CD4-positive, alpha-beta memory T cell (primary cell): Measurements from ENCODE around the gene SV2B. TPM values are rescaled to one million over a fixed set of nuclear protein-coding genes. Genes with fewer than 3 reads are reported as not detected.

Source experiments
- CTCF ChIA-PET: fragments of 350-600 bp; sonication (Branson Sonifier 250); formaldehyde crosslinking; loops from one replicate; lab custom pipeline; 2021; ENCODE audit warnings: inconsistent platforms; ENCODE audit not compliant: partially characterized antibody; lab: Charles Lee
- POLR2A ChIA-PET: fragments of 350-600 bp; sonication (Branson Sonifier 250); formaldehyde crosslinking; loops from one replicate; lab custom pipeline; 2021; ENCODE audit not compliant: partially characterized antibody; lab: Charles Lee
- DNase-seq, 5 donors: peaks; one replicate each; pipeline versions ENCODE4 v3.0.0 to v3.0.0-alpha.2; 2020 to 2022; ENCODE audit warnings: mixed read lengths in 1 of 5
- H3K27ac ChIP-seq: one replicate; pipeline ENCODE4 v1.7.0; 2013; ENCODE audit warnings: low read depth, low read length
- H3K27me3 ChIP-seq: 2 replicates; pipeline ENCODE4 v1.7.0; 2013; ENCODE audit warnings: mild to moderate bottlenecking, low read length, moderate library complexity; ENCODE audit not compliant: insufficient read depth
- H3K36me3 ChIP-seq: 2 replicates; pipeline ENCODE4 v1.7.0; 2013; ENCODE audit warnings: mild to moderate bottlenecking, low read length, moderate library complexity; ENCODE audit not compliant: insufficient read depth
- H3K4me1 ChIP-seq: 2 replicates; pipeline ENCODE4 v1.7.0; 2013; ENCODE audit warnings: mild to moderate bottlenecking, low read length, moderate library complexity; ENCODE audit not compliant: insufficient read depth
- H3K4me3 ChIP-seq, 2 donors: one replicate each; pipeline ENCODE4 v1.7.0; 2013; ENCODE audit warnings: low read length in 2 of 2, mild to moderate bottlenecking in 1 of 2
- H3K9me3 ChIP-seq, 2 donors: one replicate each; pipeline ENCODE4 v1.7.0; 2013; ENCODE audit warnings: low read length in 2 of 2, control low read depth in 1 of 2; ENCODE audit not compliant: control insufficient read depth in 1 of 2
- H3K27ac Mint-ChIP-seq, 7 donors: one replicate each; pipeline ENCODE4 v1.8.0; 2020 to 2021; ENCODE audit warnings: mixed read lengths in 7 of 7, mild to moderate bottlenecking in 6 of 7, inconsistent platforms in 3 of 7, moderate library complexity in 3 of 7
- H3K27me3 Mint-ChIP-seq, 2 donors: one replicate each; pipeline ENCODE4 v1.8.0; 2020 to 2021; ENCODE audit warnings: mixed read lengths in 2 of 2
- H3K36me3 Mint-ChIP-seq, 2 donors: one replicate each; pipeline ENCODE4 v1.8.0; 2020 to 2021; ENCODE audit warnings: mixed read lengths in 2 of 2, inconsistent platforms in 1 of 2, mild to moderate bottlenecking in 1 of 2
- H3K4me1 Mint-ChIP-seq, 4 donors: one replicate each; pipeline ENCODE4 v1.8.0; 2020 to 2021; ENCODE audit warnings: mixed read lengths in 4 of 4, mild to moderate bottlenecking in 1 of 4
- H3K4me3 Mint-ChIP-seq, 8 donors: one replicate each; pipeline ENCODE4 v1.8.0; 2020 to 2021; ENCODE audit warnings: mixed read lengths in 8 of 8, mild to moderate bottlenecking in 7 of 8, moderate library complexity in 6 of 8, inconsistent platforms in 3 of 8
- H3K9me3 Mint-ChIP-seq, 8 donors: one replicate each; pipeline ENCODE4 v1.8.0; 2020 to 2021; ENCODE audit warnings: mixed read lengths in 8 of 8, mild to moderate bottlenecking in 5 of 8, inconsistent platforms in 3 of 8, moderate library complexity in 1 of 8
- intact Hi-C: fragments of 100-400 bp; cut with micrococcal nuclease; formaldehyde crosslinking; loops from one replicate; pipeline ENCODE4 v1.15.1; 2023
- polyA plus RNA-seq, 2 donors: library from polyadenylated mRNA; unstranded; fragments of 300-500 nt; fragmentation: Illumina TruSeq; gene quantifications; one replicate each; pipeline ENCODE4 v1.2.3, GENCODE V29; 2021
- total RNA-seq, 2 experiments: library from RNA; stranded (reverse); gene quantifications; one replicate each; pipeline ENCODE4 v1.2.3, GENCODE V29; 2021

SV2B gene
- total and polyA plus RNA-seq, 4 experiments from 2014 or later = 0.03 TPM; not detected in 3

GRCh38 chr15:91136386-91136923 is 36.4 kb downstream of the SV2B start:
- ChIA-PET CTCF (no interaction called here), POLR2A (no interaction called here)
- H3K27ac Mint-ChIP-seq = no peak overlapping the region
- Histone ChIP-seq H3K4me3 (no peak overlapping the region), H3K27me3 (no peaks in the 10 kb centered on the region), H3K27ac (no peak overlapping the region), H3K9me3 (no peaks in the 10 kb centered on the region), H3K4me1 (no peaks in the 10 kb centered on the region), H3K36me3 (no peaks in the 10 kb centered on the region)
- H3K36me3 Mint-ChIP-seq = no peaks in the 10 kb centered on the region
- no peaks in the 10 kb centered on the region for H3K4me1 Mint-ChIP-seq
- H3K27me3 Mint-ChIP-seq = peaks cover 14 to 25% of the 10 kb centered on the region in 2 donors
- no peak for DNase-seq
- peaks cover 0 to 6% (median 2%) of the 10 kb centered on the region in 8 donors for H3K9me3 Mint-ChIP-seq
- no peak overlapping the region for H3K4me3 Mint-ChIP-seq
- intact Hi-C loops = no loop called here

DNA sequence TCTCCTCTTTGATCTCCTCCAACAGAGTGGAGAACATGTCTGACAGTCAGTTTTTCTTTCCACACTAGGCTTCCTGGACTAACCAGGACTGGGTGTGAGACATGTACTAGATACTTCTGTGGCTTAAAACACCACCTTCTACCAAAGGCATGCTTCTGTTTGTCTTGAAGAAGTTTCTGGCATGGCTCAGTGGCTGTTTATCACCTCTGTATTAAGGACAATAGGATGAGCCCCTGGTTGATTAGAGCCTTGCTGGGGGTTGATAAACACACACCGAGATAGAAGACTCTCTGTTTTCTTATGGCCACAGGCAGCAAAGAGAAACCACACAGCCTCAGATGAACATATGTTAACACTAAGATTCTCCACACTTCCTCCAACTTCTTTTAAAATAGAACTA is 40.5 kb downstream of the SV2B start:
- Histone ChIP-seq H3K9me3 (no peaks in the 10 kb centered on the region), H3K36me3 (no peaks in the 10 kb centered on the region), H3K4me3 (no peak overlapping the region), H3K4me1 (no peaks in the 10 kb centered on the region), H3K27me3 (no peaks in the 10 kb centered on the region), H3K27ac (no peak overlapping the region)
- Mint-ChIP-seq H3K27ac (no peak overlapping the region), H3K27me3 (peaks cover 16 to 21% of the 10 kb centered on the region in 2 donors), H3K4me3 (no peak overlapping the region), H3K36me3 (no peaks in the 10 kb centered on the region), H3K9me3 (peaks cover 0 to 6% (median 2%) of the 10 kb centered on the region in 8 donors), H3K4me1 (peaks cover 0 to 2% (median 0%) of the 10 kb centered on the region in 4 donors)
- CTCF ChIA-PET = no interaction called here
- POLR2A ChIA-PET = no interaction called here
- DNase-seq = no peak
- intact Hi-C loops = no loop called here

DNA sequence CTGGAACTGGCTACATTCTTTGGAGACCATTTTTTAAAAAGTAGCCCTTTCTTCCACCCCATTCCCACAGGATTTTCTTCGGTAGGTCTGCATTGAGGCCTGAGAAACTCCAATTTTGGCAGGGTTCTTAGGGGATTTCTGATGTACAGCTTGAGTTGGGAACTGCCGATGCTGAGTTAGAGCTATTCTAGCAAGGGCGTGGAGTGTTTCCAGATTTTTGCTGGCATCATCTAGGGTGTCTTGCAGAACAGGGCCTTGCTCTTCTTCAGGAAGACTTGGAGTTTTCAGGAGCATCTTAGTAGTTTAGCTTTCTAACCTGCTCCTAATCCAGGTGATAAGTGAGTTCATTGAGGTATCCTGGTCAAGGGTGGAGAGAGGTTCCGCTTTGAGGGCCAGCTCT is 41.0 kb downstream of the SV2B start:
- H3K9me3 ChIP-seq = no peaks in the 10 kb centered on the region
- Mint-ChIP-seq H3K27ac (no peak overlapping the region), H3K4me3 (no peak overlapping the region), H3K36me3 (no peaks in the 10 kb centered on the region), H3K27me3 (peaks cover 20% of the 10 kb centered on the region in 2 donors), H3K4me1 (peaks cover 0 to 2% (median 0%) of the 10 kb centered on the region in 4 donors), H3K9me3 (peaks cover 0 to 6% (median 2%) of the 10 kb centered on the region in 8 donors)
- no peak for DNase-seq
- intact Hi-C loops = no loop called here
- CTCF ChIA-PET = no interaction called here
- no peak overlapping the region for H3K27ac ChIP-seq
- no peak overlapping the region for H3K4me3 ChIP-seq
- no peaks in the 10 kb centered on the region for H3K4me1 ChIP-seq
- POLR2A ChIA-PET = no interaction called here
- H3K36me3 ChIP-seq = no peaks in the 10 kb centered on the region
- no peaks in the 10 kb centered on the region for H3K27me3 ChIP-seq

GRCh38 chr15:91142106-91142744 is 42.2 kb downstream of the SV2B start:
- DNase-seq = no peak
- POLR2A ChIA-PET = no interaction called here
- no peaks in the 10 kb centered on the region for H3K9me3 ChIP-seq
- H3K27ac ChIP-seq = no peak overlapping the region
- no peak overlapping the region for H3K27ac Mint-ChIP-seq
- intact Hi-C loops = no loop called here
- H3K36me3 ChIP-seq = no peaks in the 10 kb centered on the region
- H3K4me1 ChIP-seq = no peaks in the 10 kb centered on the region
- H3K4me3 ChIP-seq = no peak overlapping the region
- H3K4me3 Mint-ChIP-seq = no peak overlapping the region
- H3K4me1 Mint-ChIP-seq = peaks cover 0 to 2% (median 0%) of the 10 kb centered on the region in 4 donors
- H3K27me3 ChIP-seq = no peaks in the 10 kb centered on the region
- H3K27me3 Mint-ChIP-seq = peaks cover 20 to 26% of the 10 kb centered on the region in 2 donors
- no peaks in the 10 kb centered on the region for H3K36me3 Mint-ChIP-seq
- H3K9me3 Mint-ChIP-seq = peaks cover 0 to 6% (median 2%) of the 10 kb centered on the region in 8 donors
- CTCF ChIA-PET = no interaction called here

DNA sequence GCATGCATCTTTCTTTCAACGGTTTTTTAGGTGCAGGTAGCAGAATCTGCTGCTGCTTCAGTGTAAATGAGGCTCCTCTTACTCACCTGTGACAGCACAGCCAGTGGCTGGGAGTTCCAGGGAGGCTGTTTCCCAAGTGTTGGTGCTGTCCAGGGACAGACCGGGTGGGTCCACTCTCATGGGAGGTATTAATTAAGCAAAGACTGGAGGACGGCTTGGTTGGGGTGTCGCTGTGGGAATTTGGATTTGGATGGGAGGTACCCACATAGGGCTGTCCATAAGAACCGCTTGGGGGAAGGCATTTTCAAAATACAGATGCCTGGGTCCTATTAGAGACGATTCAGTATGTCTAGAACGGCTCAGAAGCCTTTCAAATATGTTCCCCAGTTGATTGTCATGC is 42.9 kb downstream of the SV2B start:
- intact Hi-C loops = no loop called here
- no peak overlapping the region for H3K4me3 ChIP-seq
- H3K27me3 ChIP-seq = no peaks in the 10 kb centered on the region
- ChIA-PET POLR2A (no interaction called here), CTCF (no interaction called here)
- no peaks in the 10 kb centered on the region for H3K4me1 ChIP-seq
- Mint-ChIP-seq H3K27ac (no peak overlapping the region), H3K4me1 (peaks cover 0 to 2% (median 0%) of the 10 kb centered on the region in 4 donors), H3K27me3 (peaks cover 22 to 24% of the 10 kb centered on the region in 2 donors), H3K4me3 (no peak overlapping the region), H3K9me3 (peaks cover 0 to 3% (median under 1%) of the 10 kb centered on the region in 8 donors), H3K36me3 (no peaks in the 10 kb centered on the region)
- no peak overlapping the region for H3K27ac ChIP-seq
- no peak for DNase-seq
- H3K9me3 ChIP-seq = no peaks in the 10 kb centered on the region
- no peaks in the 10 kb centered on the region for H3K36me3 ChIP-seq

DNA sequence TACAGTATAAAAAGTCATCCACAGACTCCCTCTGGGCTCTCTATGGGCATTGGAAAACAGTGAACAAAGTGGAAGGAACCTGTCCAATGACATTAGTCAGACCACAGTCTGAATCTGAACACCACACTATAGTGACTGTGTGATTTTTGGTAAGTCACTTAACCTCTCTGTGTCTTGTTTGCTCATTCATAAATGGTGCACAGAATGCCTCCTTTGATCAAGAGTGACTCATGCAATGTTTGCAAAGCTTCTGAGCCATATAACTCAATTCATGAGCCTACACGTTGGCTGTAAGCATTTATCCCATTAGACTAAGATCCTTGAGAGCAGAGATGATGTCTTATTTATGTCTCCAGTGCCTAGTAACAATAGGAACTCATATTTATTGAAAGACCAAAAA is 46.7 kb downstream of the SV2B start:
- no peak overlapping the region for H3K27ac Mint-ChIP-seq
- Histone ChIP-seq H3K4me3 (no peak overlapping the region), H3K36me3 (no peaks in the 10 kb centered on the region), H3K27me3 (peaks cover 7% of the 10 kb centered on the region), H3K4me1 (no peaks in the 10 kb centered on the region), H3K27ac (no peak overlapping the region), H3K9me3 (no peaks in the 10 kb centered on the region)
- POLR2A ChIA-PET = no interaction called here
- no peaks in the 10 kb centered on the region for H3K36me3 Mint-ChIP-seq
- CTCF ChIA-PET = no interaction called here
- H3K4me1 Mint-ChIP-seq = peaks cover 0 to 2% (median 0%) of the 10 kb centered on the region in 4 donors
- peaks cover 29 to 39% of the 10 kb centered on the region in 2 donors for H3K27me3 Mint-ChIP-seq
- no peak for DNase-seq
- peaks cover 0 to 1% (median 0%) of the 10 kb centered on the region in 8 donors for H3K9me3 Mint-ChIP-seq
- no peak overlapping the region for H3K4me3 Mint-ChIP-seq
- intact Hi-C loops = no loop called here

- Mint-ChIP-seq H3K4me3 (no peak overlapping the region), H3K4me1 (no peaks in the 10 kb centered on the region), H3K27ac (no peak overlapping the region), H3K9me3 (no peaks in the 10 kb centered on the region), H3K36me3 (no peaks in the 10 kb centered on the region), H3K27me3 (peaks cover 29 to 42% of the 10 kb centered on the region in 2 donors)
- DNase-seq = no peak
- Histone ChIP-seq H3K4me3 (no peak overlapping the region), H3K27ac (no peak overlapping the region), H3K27me3 (peaks cover 7% of the 10 kb centered on the region), H3K4me1 (no peaks in the 10 kb centered on the region), H3K9me3 (no peaks in the 10 kb centered on the region), H3K36me3 (no peaks in the 10 kb centered on the region)
- ChIA-PET POLR2A (no interaction called here), CTCF (no interaction called here)
- intact Hi-C loops = no loop called here
Measured at GRCh38 chr15:91148243-91148642, 48.2 kb downstream of the SV2B start.
